Upper lobe of left lung (tissue), 4 donors: ENCODE data around the gene GPR176.

Source experiments
- CTCF ChIP-seq, 6 experiments: fragments of 450-650 bp in 4 of 6; fragments of 200-600 bp in 2 of 6; sonication (generic) in 2 of 6; IDR thresholded peaks; one replicate each; pipeline ENCODE4 v1.5.1; 2016 to 2019; ENCODE audit warnings: antibody characterized with exemption in 6 of 6
- EP300 ChIP-seq, 4 donors: sonication (generic); formaldehyde crosslinking; IDR thresholded peaks; one replicate each; pipeline ENCODE4 v1.5.1; 2017; ENCODE audit warnings: antibody characterized with exemption in 4 of 4, control low read depth in 2 of 4
- POLR2A ChIP-seq, 4 donors: fragments of 450-650 bp; IDR thresholded peaks; one replicate each; pipeline ENCODE4 v1.5.1; 2016 to 2017; ENCODE audit warnings: antibody characterized with exemption in 4 of 4, mild to moderate bottlenecking in 2 of 4
- POLR2AphosphoS5 ChIP-seq, 2 donors: sonication (generic); formaldehyde crosslinking; IDR thresholded peaks; one replicate each; pipeline ENCODE4 v1.5.1; 2017; ENCODE audit warnings: antibody characterized with exemption in 2 of 2

GRCh38 chr15:39882602-39883001 lies 37.5 kb downstream of the GPR176 start:
- TF ChIP-seq CTCF (IDR thresholded peaks at IDR 0.05) (no peak), EP300 (IDR thresholded peaks at IDR 0.05) (no peak), POLR2AphosphoS5 (IDR thresholded peaks at IDR 0.05) (no peak), POLR2A (IDR thresholded peaks at IDR 0.05) (no peak)
